HL-60 (cell line): ENCODE results near the gene PCDHA13.

ENCODE experiments used
- CTCF ChIP-seq: IDR thresholded peaks from one replicate; pipeline ENCODE4 v1.5.1; 2011; ENCODE audit warnings: low read length, control low read depth, inconsistent platforms; ENCODE audit not compliant: insufficient read depth
- GABPA ChIP-seq: IDR thresholded peaks from 2 replicates; pipeline ENCODE4 v1.6.1; 2012; ENCODE audit warnings: low read depth
- POLR2AphosphoS5 ChIP-seq: IDR thresholded peaks from 2 replicates; pipeline ENCODE4 v1.6.1; 2012; ENCODE audit warnings: low read depth
- REST ChIP-seq: IDR thresholded peaks from 2 replicates; pipeline ENCODE4 v1.6.1; 2012; ENCODE audit warnings: low read depth; ENCODE audit not compliant: insufficient replicate concordance

GRCh38 chr5:140926443-140927227 is 44.7 kb downstream of the PCDHA13 start:
- TF ChIP-seq CTCF: no peak
- TF ChIP-seq GABPA: no peak
- no peak for TF ChIP-seq POLR2AphosphoS5
- TF ChIP-seq REST: no peak
